ENCODE results near the gene IRS2.

Gene IRS2

GRCh38 chr13:109743706-109744453 is 42.5 kb downstream of the IRS2 start:
- TF ChIP-seq CTCF (IDR thresholded peaks at IDR 0.05; ENCODE audit: control insufficient read depth, extremely low read depth, insufficient read depth) = no peak
- DNase-seq (ENCODE audit: low read depth) = no peak
- H3K4me3 ChIP-seq (ENCODE audit: low read depth, low read length) = no peak overlapping the region

GRCh38 chr13:109741966-109742365 is 44.4 kb downstream of the IRS2 start:
- no peak for TF ChIP-seq CTCF (IDR thresholded peaks at IDR 0.05; ENCODE audit: control insufficient read depth, extremely low read depth, insufficient read depth)
- no peak for DNase-seq (ENCODE audit: low read depth)
- H3K4me3 ChIP-seq (ENCODE audit: low read depth, low read length) = no peak overlapping the region

GRCh38 chr13:109740721-109741120 is 45.7 kb downstream of the IRS2 start:
- H3K4me3 ChIP-seq (ENCODE audit: low read depth, low read length) = no peak overlapping the region
- TF ChIP-seq CTCF (IDR thresholded peaks at IDR 0.05; ENCODE audit: control insufficient read depth, extremely low read depth, insufficient read depth) = no peak
- DNase-seq (ENCODE audit: low read depth) = no peak

GRCh38 chr13:109740121-109740520 is 46.3 kb downstream of the IRS2 start:
- no peak for DNase-seq (ENCODE audit: low read depth)
- TF ChIP-seq CTCF (IDR thresholded peaks at IDR 0.05; ENCODE audit: control insufficient read depth, extremely low read depth, insufficient read depth) = no peak
- no peak overlapping the region for H3K4me3 ChIP-seq (ENCODE audit: low read depth, low read length)

- H3K4me3 ChIP-seq (ENCODE audit: low read depth, low read length) = no peak overlapping the region
- no peak for DNase-seq (ENCODE audit: low read depth)
- no peak for TF ChIP-seq CTCF (IDR thresholded peaks at IDR 0.05; ENCODE audit: control insufficient read depth, extremely low read depth, insufficient read depth)
Observed at GRCh38 chr13:109738298-109738746, 48.1 kb downstream of the IRS2 start.

GRCh38 chr13:109737606-109738005 is 48.8 kb downstream of the IRS2 start:
- TF ChIP-seq CTCF (IDR thresholded peaks at IDR 0.05; ENCODE audit: control insufficient read depth, extremely low read depth, insufficient read depth) = no peak
- DNase-seq (ENCODE audit: low read depth) = no peak

GRCh38 chr13:109737046-109737573 is 49.3 kb downstream of the IRS2 start:
- TF ChIP-seq CTCF (IDR thresholded peaks at IDR 0.05; ENCODE audit: control insufficient read depth, extremely low read depth, insufficient read depth) = no peak
- H3K4me3 ChIP-seq (ENCODE audit: low read depth, low read length) = no peak overlapping the region
- DNase-seq (ENCODE audit: low read depth) = no peak

More at GRCh38 chr13:109737606-109738005, 48.8 kb downstream of the IRS2 start:
- H3K4me3 ChIP-seq (ENCODE audit: low read depth, low read length) = no peak overlapping the region
